Measurements from ENCODE around the gene WFDC2.

The WFDC2 gene, protein sequence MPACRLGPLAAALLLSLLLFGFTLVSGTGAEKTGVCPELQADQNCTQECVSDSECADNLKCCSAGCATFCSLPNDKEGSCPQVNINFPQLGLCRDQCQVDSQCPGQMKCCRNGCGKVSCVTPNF
- 0 to 0.24 reads per million in 2 donors for total RNA-seq

- no peak for DNase-seq
Measured at GRCh38 chr20:45469336-45470261, at the start of gene WFDC2. Gene WFDC2, plus strand, starts transcription at chr20:45469753. Its CDS starts 29 bp downstream, at chr20:45469782.

DNA sequence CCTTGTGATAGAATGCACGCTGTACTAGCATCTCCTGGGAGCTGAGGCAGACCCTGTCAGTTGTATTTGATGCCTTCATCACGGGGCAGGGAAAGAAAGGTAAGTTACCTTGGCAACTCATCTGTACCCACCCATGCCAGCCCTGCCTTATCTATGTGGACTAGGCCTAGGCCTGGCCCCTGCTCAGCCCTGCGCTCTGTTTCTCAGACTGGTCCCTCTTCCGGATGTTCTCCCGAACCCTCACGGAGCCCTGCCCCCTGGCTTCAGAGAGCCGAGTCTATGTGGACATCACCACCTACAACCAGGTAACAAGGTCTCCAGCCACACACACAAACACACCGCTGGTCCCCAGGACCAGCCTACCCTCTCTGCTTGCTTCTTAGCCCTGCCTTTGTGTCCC lies 49.4 kb upstream of the WFDC2 start:
- DNase-seq = no peak

GRCh38 chr20:45423700-45424099 lies 45.9 kb upstream of the WFDC2 start:
- DNase-seq = no peak

- DNase-seq = no peak
Measured at GRCh38 chr20:45425561-45425960, 44.0 kb upstream of the WFDC2 start.

- DNase-seq = no peak
Measured at GRCh38 chr20:45426320-45427016, 43.1 kb upstream of the WFDC2 start.

DNA sequence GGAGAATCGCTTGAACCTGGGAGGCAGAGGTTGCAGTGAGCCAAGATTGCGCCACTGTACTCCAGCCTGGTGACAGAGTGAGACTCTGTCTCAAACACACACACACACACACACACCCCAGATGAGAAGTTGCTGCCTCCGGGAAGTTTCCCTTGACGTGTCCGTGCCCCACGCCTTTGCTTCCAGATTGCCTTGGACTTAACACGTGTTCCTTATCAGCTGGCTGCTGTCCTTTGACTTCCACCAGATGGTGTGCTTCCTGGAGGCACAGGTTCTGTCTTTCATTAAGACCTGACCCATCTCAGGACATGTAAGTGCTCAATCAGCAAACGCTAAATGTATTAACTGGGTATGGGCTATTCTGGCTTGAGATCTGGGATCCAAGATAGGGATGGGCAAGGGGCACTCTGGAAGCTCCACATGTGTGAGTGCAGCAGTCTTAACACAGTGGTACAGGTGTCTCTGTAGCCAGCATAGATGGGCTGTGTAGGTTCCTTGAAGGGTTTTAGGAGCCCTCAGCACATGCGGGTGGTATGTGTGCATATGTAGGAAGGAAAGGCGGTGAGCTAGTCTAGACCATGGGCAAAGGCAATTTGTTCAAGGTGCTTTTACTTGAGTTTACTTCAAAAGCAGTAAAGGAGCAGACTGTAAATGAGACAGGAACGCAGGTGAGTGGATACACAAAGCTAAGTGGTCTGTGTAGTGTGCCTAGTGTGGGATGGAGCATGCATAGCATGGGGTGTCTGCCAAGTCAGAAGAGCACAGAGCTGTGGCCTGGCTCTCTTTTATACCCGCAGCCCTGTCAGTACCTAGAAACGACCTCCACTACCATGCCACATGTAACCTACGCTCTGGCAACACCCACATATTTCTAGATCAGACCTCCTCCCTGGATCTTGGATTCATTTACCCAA lies 42.1 kb upstream of the WFDC2 start:
- DNase-seq = no peak

GRCh38 chr20:45429618-45430017 lies 39.9 kb upstream of the WFDC2 start:
- DNase-seq = no peak

GRCh38 chr20:45432294-45432693 lies 37.3 kb upstream of the WFDC2 start:
- no peak for DNase-seq

GRCh38 chr20:45433316-45433715 lies 36.2 kb upstream of the WFDC2 start:
- no peak for DNase-seq

- no peak for DNase-seq
Measured at GRCh38 chr20:45433976-45434375, 35.6 kb upstream of the WFDC2 start.

DNA sequence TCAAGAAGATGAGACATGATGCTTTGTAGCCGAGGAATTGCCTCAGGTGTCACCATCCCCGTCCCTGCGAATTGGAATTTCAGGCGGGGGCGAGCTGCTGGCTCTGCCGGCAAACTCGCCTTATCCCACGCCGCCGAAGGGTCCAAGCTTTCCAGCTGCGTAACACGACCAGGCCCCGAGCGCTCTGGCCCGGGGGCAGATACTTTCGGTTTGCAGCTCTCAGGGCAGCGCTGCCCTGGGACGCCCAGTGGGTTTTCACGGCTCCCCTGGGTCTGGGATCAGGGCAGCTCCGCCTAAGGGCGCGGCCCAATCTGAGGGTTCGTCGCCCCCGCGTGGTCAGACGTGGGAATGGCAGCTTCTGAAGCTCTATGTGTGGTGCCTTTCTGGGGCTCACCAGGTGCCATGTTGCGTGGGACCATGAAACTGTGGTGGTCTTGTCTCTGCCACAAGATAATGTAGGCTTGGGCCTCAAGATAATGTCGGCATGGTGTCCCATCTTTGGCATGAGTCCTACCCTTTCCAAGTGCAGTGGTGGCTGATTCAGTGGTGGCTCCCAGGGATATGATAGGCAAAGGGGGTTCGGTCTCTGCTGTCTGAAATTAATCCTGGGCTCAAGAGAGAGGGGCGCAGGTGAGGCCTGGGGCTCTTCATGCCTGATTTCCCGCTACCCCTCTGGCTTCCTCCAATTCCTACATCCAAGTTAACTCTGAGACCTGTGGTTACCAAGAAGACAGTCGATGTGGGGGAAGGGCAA lies 32.6 kb upstream of the WFDC2 start:
- peak; percentile 86 for DNase-seq

GRCh38 chr20:45440424-45440823 lies 29.1 kb upstream of the WFDC2 start:
- DNase-seq = no peak

GRCh38 chr20:45440891-45441685 lies 28.5 kb upstream of the WFDC2 start:
- DNase-seq = no peak

- DNase-seq = no peak
Measured at GRCh38 chr20:45441746-45442145, 27.8 kb upstream of the WFDC2 start.

DNA sequence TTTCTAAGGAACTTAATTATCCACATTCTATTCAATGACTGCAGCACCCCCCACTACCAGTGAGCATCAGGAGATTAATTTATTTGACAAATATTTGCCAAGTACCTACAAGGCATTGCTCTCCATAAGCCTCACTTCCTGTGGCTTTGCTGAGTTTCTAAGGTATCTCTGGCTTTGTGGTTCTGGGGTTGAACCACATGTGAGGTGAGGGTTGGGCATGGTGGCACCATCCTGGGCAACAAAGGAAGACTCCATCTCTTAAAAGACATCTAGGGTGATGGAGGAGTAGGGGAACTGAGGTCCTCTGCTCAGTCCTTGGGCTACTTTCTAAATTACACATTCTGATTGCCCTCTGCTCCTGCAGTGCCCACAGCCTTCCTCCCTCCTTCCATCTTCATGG lies 25.5 kb upstream of the WFDC2 start:
- peak; percentile 20 for DNase-seq

DNA sequence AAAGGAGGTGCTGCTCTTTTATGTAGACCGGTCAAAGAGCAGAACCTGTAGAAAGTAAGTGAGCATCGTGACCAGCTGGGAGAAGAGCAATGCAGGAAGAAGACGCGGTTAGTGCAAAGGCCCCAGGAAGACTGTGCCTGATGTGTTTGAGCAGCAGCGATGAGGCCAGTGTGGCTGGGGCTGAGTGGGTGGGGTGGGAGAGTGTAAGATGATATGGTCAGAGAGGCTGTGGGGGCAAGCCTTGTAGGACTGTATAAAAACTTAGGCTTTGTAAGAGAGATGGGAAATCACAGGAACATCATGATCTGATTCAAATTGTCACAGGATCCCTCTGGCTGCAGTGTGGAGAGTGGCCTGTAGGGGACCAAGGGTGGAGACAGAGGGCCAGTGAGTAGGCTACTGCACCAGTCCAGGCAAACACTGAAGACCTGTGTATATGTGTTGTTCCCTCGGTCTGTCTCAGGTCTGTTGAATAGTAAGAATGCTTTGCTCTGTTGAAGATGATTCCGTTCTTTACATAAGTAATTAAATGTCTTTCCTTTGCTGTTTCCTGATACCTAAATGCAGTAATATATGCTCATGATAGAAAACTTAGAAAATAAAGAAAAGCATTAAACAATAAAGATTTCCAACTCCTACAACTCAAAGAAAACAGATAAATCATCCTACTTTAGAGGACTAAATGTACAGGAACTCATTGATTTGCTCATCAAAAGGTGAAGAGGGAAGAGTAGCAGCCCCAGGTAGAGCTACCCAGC lies 23.6 kb upstream of the WFDC2 start:
- DNase-seq = peak; percentile 18

DNA sequence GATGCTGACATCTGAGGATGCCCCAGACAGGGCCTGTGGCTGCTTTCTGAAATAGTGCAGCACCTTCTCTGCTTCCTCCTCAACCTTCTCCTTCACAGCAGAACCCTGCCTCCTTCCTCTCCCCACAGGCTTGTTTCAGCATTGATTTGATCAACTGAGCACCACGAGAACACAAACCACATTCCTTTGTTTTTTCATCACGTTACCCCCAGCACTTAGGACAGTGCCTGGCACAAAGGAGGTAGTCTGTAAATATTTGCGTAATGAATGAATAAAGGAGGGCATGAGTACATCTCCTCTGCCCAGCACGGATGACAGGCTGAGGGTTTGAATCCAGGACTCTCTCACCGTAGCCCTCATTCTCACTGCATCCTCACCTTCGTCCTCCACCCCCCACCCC lies 21.3 kb upstream of the WFDC2 start:
- DNase-seq = no peak

- no peak for DNase-seq
Measured at GRCh38 chr20:45449528-45449927, 20.0 kb upstream of the WFDC2 start.

GRCh38 chr20:45450097-45450818 lies 19.3 kb upstream of the WFDC2 start:
- DNase-seq = no peak

- DNase-seq = no peak
Measured at GRCh38 chr20:45452238-45452637, 17.3 kb upstream of the WFDC2 start.

Measured in T-helper 9 cell (primary cell).